NOMO-1 (cell line): Measurements from ENCODE around the gene SNN.

Experiments
- DNase-seq, 2 experiments: peaks; one replicate each; lab custom pipeline; 2025; ENCODE audit not compliant: unreplicated experiment in 2 of 2; lab: John Stamatoyannopoulos, UW

Gene SNN

DNA sequence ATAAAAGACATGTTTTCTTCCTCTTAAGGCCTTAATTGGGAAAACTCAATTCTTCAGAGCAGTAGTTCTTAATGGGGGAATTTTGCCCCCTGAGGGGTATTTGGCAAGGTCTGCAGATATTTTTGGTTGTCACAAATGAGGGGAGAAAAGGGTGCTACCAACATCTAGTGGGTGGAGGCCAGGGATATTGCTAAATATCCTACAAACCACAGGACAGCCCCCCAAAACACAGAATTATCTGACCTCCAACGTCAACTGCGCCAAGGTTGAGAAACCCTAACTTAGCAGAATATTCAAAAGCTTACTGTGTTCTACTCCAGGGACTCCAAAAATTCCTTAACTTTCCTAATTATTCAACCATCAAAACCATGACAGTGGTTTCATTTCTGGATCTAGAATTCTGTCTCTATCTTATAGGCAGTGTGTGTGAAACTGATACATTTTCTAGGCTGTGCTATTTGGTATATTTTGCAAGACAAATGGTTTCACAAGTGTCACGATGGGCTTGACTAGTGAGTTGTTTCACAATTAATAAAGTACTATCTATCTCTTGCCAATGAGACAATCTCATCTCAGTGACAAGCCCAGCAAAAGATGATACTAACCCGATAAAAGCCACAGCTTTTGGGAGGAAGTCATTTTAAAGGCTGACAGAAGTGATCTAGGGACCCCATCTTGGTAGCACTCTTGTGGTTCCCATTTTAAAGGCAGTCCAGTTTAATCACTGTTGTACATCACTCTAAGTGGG lies 59.7 kb downstream of the SNN start:
- DNase-seq: peak; percentile 59 to 79
